Endothelial cell of umbilical vein (primary cell): ENCODE measurements around the gene EYS. TPM values are rescaled to one million over a fixed set of nuclear protein-coding genes. Genes with fewer than 3 reads are reported as not detected.
"Not testable (repeated sequence)": the region's sequence is repeated elsewhere in the genome, so short reads cannot be mapped to it uniquely, and the experiment has no call there.

Experiments used
- BruUV-seq: library from RNA; stranded (reverse); fragments of 400-500 nt; replicated peaks from 2 replicates; lab custom pipeline; 2021; lab: Mats Ljungman, UMichigan
- CTCF ChIA-PET: fragments of 300-600, 350-600 bp; sonication (Branson Sonifier 250); formaldehyde crosslinking; loops from one replicate; lab custom pipeline; 2021; ENCODE audit warnings: antibody characterized with exemption, inconsistent platforms; lab: Charles Lee
- POLR2A ChIA-PET: fragments of 300-600, 350-600 bp; sonication (Branson Sonifier 250); formaldehyde crosslinking; loops from one replicate; lab custom pipeline; 2021; ENCODE audit warnings: antibody characterized with exemption, inconsistent platforms; lab: Charles Lee
- DNase-seq: peaks from one replicate; pipeline ENCODE4 v3.0.0-alpha.2; 2011; ENCODE audit warnings: low read depth, low spot score
- FAIRE-seq: peaks from 2 replicates; lab custom pipeline; 2011; peaks lifted over from hg19 to GRCh38; lab: Jason Lieb, UNC
- H2AFZ ChIP-seq: 2 replicates; pipeline ENCODE4 v1.6.0; 2012; ENCODE audit warnings: low read depth, low read length, control low read depth, inconsistent platforms
- H3K27ac ChIP-seq: 2 replicates; pipeline ENCODE4 v1.5.1; 2011; ENCODE audit warnings: low read depth, mild to moderate bottlenecking, control low read depth, low read length, moderate library complexity; ENCODE audit not compliant: insufficient read depth
- H3K27me3 ChIP-seq, 2 experiments: 2 replicates each; pipeline versions ENCODE4 v1.6.0 to v1.6.1; 2011; ENCODE audit warnings: low read length in 2 of 2, mixed read lengths in 1 of 2; ENCODE audit not compliant: control insufficient read depth in 2 of 2, insufficient read depth in 2 of 2
- H3K36me3 ChIP-seq, 2 experiments: 2 replicates in 1 of 2; 3 replicates in 1 of 2; pipeline ENCODE4 v1.5.1; 2011; ENCODE audit warnings: low read length in 2 of 2, mild to moderate bottlenecking in 1 of 2, moderate library complexity in 1 of 2; ENCODE audit not compliant: control insufficient read depth in 2 of 2, insufficient read depth in 2 of 2; ENCODE audit errors: extremely low read depth in 1 of 2
- H3K4me1 ChIP-seq: 3 replicates; pipeline ENCODE4 v1.5.1; 2011; ENCODE audit warnings: mild to moderate bottlenecking, low read length; ENCODE audit not compliant: control insufficient read depth, insufficient read depth; ENCODE audit errors: extremely low read depth
- H3K4me2 ChIP-seq: 2 replicates; pipeline ENCODE4 v1.6.1; 2011; ENCODE audit warnings: low read length, control low read depth, mixed read lengths; ENCODE audit not compliant: insufficient read depth
- H3K4me3 ChIP-seq, 3 experiments: fragments of 200-600 bp in 1 of 3; sonication (generic), shearing (Covaris generic) in 1 of 3; replicated peaks in 1 of 3; 2 replicates each; pipeline ENCODE4 v1.5.1; 2011 to 2016; ENCODE audit warnings: control low read depth in 3 of 3, low read length in 3 of 3, mild to moderate bottlenecking in 2 of 3, inconsistent platforms in 1 of 3, low read depth in 1 of 3, moderate library complexity in 1 of 3; ENCODE audit not compliant: insufficient read depth in 1 of 3
- H3K79me2 ChIP-seq: 2 replicates; pipeline ENCODE4 v1.6.0; 2012; ENCODE audit warnings: low read length, inconsistent platforms; ENCODE audit not compliant: control insufficient read depth, insufficient read depth
- H3K9ac ChIP-seq: replicated peaks from 2 replicates; pipeline ENCODE3; 2011; ENCODE audit warnings: low read length, control low read depth; ENCODE audit not compliant: insufficient read depth; ENCODE audit errors: extremely low read depth
- H3K9me1 ChIP-seq: replicated peaks from 3 replicates; pipeline ENCODE4 v1.6.0; 2011; ENCODE audit warnings: mild to moderate bottlenecking, low read length; ENCODE audit not compliant: control insufficient read depth, insufficient read depth; ENCODE audit errors: extremely low read depth
- H3K9me3 ChIP-seq: replicated peaks from 2 replicates; pipeline ENCODE4 v1.5.1; 2012; ENCODE audit warnings: low read length, inconsistent platforms; ENCODE audit not compliant: control insufficient read depth, insufficient read depth
- H4K20me1 ChIP-seq: replicated peaks from 2 replicates; pipeline ENCODE3; 2011; ENCODE audit warnings: mild to moderate bottlenecking, low read length; ENCODE audit not compliant: control insufficient read depth, insufficient read depth; ENCODE audit errors: extremely low read depth
- EZH2 ChIP-seq: IDR thresholded peaks from 2 replicates; pipeline ENCODE4 v1.6.1; 2012; ENCODE audit warnings: borderline replicate concordance, low read depth, mild to moderate bottlenecking, moderate library complexity, low read length, inconsistent platforms; ENCODE audit not compliant: severe bottlenecking
- FOS ChIP-seq: IDR thresholded peaks from 2 replicates; pipeline ENCODE4 v1.6.1; 2011; ENCODE audit warnings: mild to moderate bottlenecking, low read length, moderate library complexity, borderline replicate concordance; ENCODE audit not compliant: insufficient read depth
- GATA2 ChIP-seq: IDR thresholded peaks from 2 replicates; pipeline ENCODE4 v1.7.0; 2011; ENCODE audit warnings: low read depth, mild to moderate bottlenecking, moderate library complexity, mixed read lengths, low read length; ENCODE audit not compliant: insufficient read length, insufficient read depth
- JUN ChIP-seq: IDR thresholded peaks from 2 replicates; pipeline ENCODE4 v1.6.1; 2011; ENCODE audit warnings: borderline replicate concordance, low read depth; ENCODE audit not compliant: insufficient read length, insufficient read depth
- MYC ChIP-seq: IDR thresholded peaks from one replicate; pipeline ENCODE4 v1.6.1; 2011; ENCODE audit warnings: mild to moderate bottlenecking, low read depth, low read length
- POLR2A ChIP-seq: IDR thresholded peaks from 2 replicates; pipeline ENCODE4 v1.6.1; 2012; ENCODE audit warnings: low read depth, mild to moderate bottlenecking, control low read depth, low read length
- POLR2AphosphoS5 ChIP-seq: IDR thresholded peaks from 2 replicates; pipeline ENCODE4 v1.6.1; 2012; ENCODE audit warnings: low read depth, mild to moderate bottlenecking, control low read depth, low read length, moderate library complexity; ENCODE audit not compliant: insufficient read depth
- dilution Hi-C: fragments of 300-500 bp; cut with MboI; formaldehyde crosslinking; loops from one replicate; pipeline ENCODE4 v1.15.0; 2019; ENCODE audit warnings: low sequenced_read_pairs; ENCODE audit not compliant: extremely low pct_ligation_motif_present
- intact Hi-C: fragments of 100-400 bp; cut with micrococcal nuclease; formaldehyde crosslinking; loops from one replicate; pipeline ENCODE4 v1.10.0; 2022
- polyA plus RNA-seq, 4 experiments: library from polyadenylated mRNA; depleted of rRNA in 3 of 4; stranded (reverse) in 3 of 4; unstranded in 1 of 4; fragments of >200 nt; gene quantifications; 2 replicates each; pipeline versions ENCODE4 v1.2.1 to v1.2.3, GENCODE V29; 2011 to 2012; ENCODE audit warnings: missing spikeins in 1 of 4
- total RNA-seq: library from RNA; stranded (reverse); gene quantifications from 2 replicates; pipeline ENCODE4 v1.2.3, GENCODE V29; 2021
- TF ChIP-seq, protein P1 (sequence below), 2 donors: IDR thresholded peaks; 1 replicate in 1 of 2; 2 replicates in 1 of 2; pipeline ENCODE4 v1.5.1; 2011; ENCODE audit warnings: low read length in 2 of 2, mild to moderate bottlenecking in 2 of 2, moderate library complexity in 2 of 2, control low read depth in 1 of 2, inconsistent platforms in 1 of 2, low read depth in 1 of 2; ENCODE audit not compliant: insufficient read depth in 1 of 2; ENCODE audit errors: extremely low read depth in 1 of 2
- TF ChIP-seq, protein P2 (sequence below): IDR thresholded peaks from 2 replicates; pipeline ENCODE4 v1.6.1; 2011; ENCODE audit not compliant: insufficient read depth, insufficient read length

The EYS gene
- total and polyA plus RNA-seq, 2 donors (not counting 3 experiments of a cell fraction or from before 2014, with no cell fraction given): 0.01 to 0.27 TPM

DNA sequence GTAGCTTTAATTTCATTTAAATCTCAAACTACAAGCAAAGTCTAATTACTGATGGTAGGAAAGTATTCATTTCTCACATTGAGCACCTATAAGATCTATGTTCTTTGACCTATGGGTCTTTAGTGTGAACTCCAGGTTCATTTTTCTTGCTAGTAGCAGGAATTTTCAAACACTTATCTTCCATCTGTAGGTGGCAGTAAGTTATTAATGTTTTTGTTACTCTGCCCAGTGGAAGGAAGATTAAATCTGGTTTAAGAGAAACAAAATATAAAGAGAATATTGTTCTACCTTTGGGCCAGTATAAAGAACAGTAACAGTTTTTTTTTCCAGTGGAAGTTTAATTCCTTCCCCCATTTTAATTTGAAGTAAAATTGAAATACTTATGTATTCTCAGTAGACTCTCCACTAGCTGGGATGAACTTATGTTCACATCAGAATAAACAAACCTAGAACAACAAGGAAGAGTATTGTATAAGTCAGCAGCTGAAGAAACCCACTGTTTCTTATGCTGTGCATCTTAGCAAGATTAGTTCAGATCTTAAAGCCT is 1743.2 kb downstream of the EYS start:
- Histone ChIP-seq H3K27ac (no peak overlapping the region), H3K4me1 (no peaks in the 10 kb centered on the region), H3K9ac (no peak overlapping the region), H3K4me2 (no peak overlapping the region), H3K36me3 (no peaks in the 10 kb centered on the region), H3K9me1 (no peaks in the 10 kb centered on the region), H3K27me3 (no peaks in the 10 kb centered on the region), H2AFZ (no peak overlapping the region), H4K20me1 (no peaks in the 10 kb centered on the region), H3K9me3 (no peaks in the 10 kb centered on the region), H3K4me3 (no peak overlapping the region), H3K79me2 (no peaks in the 10 kb centered on the region)
- ChIA-PET POLR2A (no interaction called here), CTCF (no interaction called here)
- no TSS peak for BruUV-seq
- TF ChIP-seq POLR2A (no peak), FOS (no peak), JUN (no peak), EZH2 (no peak), POLR2AphosphoS5 (no peak), MYC (no peak), GATA2 (no peak)
- TF ChIP-seq, protein P1, sequence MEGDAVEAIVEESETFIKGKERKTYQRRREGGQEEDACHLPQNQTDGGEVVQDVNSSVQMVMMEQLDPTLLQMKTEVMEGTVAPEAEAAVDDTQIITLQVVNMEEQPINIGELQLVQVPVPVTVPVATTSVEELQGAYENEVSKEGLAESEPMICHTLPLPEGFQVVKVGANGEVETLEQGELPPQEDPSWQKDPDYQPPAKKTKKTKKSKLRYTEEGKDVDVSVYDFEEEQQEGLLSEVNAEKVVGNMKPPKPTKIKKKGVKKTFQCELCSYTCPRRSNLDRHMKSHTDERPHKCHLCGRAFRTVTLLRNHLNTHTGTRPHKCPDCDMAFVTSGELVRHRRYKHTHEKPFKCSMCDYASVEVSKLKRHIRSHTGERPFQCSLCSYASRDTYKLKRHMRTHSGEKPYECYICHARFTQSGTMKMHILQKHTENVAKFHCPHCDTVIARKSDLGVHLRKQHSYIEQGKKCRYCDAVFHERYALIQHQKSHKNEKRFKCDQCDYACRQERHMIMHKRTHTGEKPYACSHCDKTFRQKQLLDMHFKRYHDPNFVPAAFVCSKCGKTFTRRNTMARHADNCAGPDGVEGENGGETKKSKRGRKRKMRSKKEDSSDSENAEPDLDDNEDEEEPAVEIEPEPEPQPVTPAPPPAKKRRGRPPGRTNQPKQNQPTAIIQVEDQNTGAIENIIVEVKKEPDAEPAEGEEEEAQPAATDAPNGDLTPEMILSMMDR (IDR thresholded peaks at IDR 0.05; ENCODE audit: extremely low read depth in 1 of 2, insufficient read depth in 1 of 2, low read depth in 1 of 2, low read length in 2 of 2): no peak
- TF ChIP-seq, protein P2, sequence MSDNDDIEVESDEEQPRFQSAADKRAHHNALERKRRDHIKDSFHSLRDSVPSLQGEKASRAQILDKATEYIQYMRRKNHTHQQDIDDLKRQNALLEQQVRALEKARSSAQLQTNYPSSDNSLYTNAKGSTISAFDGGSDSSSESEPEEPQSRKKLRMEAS: no peak
- FAIRE-seq: no peak
- dilution Hi-C loops: no loop called here
- intact Hi-C loops: no loop called here
- no peak for DNase-seq

- H3K4me3 ChIP-seq, H3K36me3 ChIP-seq, H3K9ac ChIP-seq, dilution Hi-C loops, H3K27me3 ChIP-seq, FAIRE-seq, H2AFZ ChIP-seq, DNase-seq, POLR2A ChIA-PET, H3K9me1 ChIP-seq, H3K27ac ChIP-seq, intact Hi-C loops, H3K79me2 ChIP-seq, H3K4me2 ChIP-seq, CTCF ChIA-PET, H3K4me1 ChIP-seq, BruUV-seq, H3K9me3 ChIP-seq, H4K20me1 ChIP-seq: not testable (repeated sequence)
Observed at GRCh38 chr6:63953336-63954021, 1753.5 kb downstream of the EYS start.
